Measurements from ENCODE around the gene CISH. TPM values are rescaled to one million over a fixed set of nuclear protein-coding genes. Genes with fewer than 3 reads are reported as not detected.

CISH gene
- total RNA-seq, 1 donor from 2014 or later = 0.16 TPM

- no peak for DNase-seq
Measured at GRCh38 chr3:50599115-50599715, 12.4 kb downstream of the CISH start.

DNA sequence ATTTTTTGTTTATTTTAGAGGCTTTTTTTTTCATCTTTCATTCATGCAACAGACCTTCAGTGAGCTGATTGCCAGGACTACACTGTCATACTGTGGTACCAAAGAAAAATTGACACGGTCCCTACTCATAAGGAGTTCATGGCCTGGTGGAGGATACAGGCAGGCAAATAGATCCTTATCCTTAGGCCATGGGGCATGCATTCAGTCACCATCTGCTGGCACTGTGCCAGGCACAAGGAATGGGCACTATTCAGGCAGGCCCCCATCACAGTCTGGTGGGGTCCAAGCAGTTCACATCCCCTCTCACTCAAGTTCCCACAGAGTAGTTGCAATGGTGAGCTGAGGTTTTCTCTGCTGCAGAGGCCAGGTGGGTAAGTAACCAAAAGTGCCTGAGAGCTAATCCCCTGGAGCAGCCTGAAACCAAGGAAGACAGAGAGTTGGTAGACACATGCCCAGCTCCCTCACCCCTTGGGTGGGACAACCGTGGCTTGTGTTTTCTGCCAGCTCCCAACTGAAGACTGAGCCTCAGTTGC, 17.3 kb downstream of the CISH start:
- DNase-seq = no peak

DNA sequence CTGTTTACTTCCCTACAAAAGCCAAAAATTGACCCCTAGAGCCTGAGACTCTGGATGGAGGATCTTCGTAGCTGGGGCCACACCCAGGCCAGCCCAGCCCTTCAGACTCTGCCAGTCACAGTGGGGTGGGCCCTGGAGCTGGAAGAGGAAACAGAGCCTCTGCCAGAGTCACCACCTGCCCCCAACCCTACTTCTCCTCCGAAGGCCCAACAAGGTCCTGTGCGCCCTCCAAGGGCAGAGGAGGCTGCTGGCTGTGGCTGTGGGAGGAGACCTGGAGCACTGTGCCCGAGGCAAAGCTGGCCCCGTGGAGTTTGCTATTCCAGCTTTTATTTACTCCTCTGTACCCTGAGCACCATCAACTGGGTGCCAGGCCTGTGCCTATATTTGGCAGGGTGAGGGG, 19.0 kb downstream of the CISH start:
- no peak for DNase-seq

- DNase-seq = no peak
Measured at GRCh38 chr3:50591196-50591741, 20.3 kb downstream of the CISH start.

DNA sequence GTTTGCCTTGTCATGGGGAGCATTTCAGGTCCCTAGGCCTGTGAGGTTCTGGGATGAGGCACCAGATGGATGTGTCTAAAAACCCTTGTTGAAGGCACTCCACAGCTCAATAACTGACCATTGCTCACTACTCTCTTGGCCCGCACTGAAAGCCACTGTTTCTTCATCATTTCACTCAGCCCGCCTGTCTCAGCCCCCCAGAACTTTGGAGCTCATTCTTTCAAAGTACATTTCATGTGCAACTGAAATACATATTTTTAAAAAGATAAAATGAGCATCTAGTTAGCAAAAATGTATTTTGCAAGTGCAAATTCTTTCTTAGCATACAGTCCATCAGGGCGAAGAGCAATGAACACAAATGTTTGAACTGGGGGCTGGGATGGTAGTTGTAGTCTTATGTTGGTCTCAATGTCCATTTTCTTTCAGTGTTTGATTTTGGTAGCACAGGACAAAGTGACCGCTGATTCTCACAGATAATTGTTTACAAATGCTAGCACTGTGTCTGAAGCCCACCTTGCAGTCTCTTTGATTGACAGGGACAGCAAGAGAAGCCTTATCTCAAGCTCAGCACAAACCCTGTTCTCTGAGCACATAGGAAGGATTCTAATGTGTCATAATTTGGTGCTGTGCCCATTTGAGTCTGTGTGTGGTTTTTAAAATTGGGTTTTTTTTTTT, 22.7 kb downstream of the CISH start:
- no peak for DNase-seq

- no peak for DNase-seq
Measured at GRCh38 chr3:50587806-50588758, 23.5 kb downstream of the CISH start.

GRCh38 chr3:50587373-50587772, 24.2 kb downstream of the CISH start:
- no peak for DNase-seq

DNA sequence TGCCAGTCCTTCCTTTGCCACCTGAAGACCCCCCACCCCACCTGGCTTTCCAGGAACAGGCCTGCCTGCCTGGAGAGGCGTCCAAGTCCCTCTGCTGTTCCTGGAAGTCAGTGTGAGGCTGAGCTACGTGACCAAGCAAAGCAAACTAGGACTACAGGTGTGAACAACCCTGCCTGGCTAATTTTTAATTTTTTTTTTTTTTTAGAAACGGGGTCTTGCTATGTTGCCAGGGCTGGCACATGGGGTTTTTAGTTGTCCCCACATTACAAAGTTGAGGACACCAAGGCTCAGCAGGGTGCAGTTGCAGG, 24.9 kb downstream of the CISH start:
- DNase-seq = no peak

GRCh38 chr3:50585919-50586762, 25.4 kb downstream of the CISH start:
- no peak for DNase-seq

DNA sequence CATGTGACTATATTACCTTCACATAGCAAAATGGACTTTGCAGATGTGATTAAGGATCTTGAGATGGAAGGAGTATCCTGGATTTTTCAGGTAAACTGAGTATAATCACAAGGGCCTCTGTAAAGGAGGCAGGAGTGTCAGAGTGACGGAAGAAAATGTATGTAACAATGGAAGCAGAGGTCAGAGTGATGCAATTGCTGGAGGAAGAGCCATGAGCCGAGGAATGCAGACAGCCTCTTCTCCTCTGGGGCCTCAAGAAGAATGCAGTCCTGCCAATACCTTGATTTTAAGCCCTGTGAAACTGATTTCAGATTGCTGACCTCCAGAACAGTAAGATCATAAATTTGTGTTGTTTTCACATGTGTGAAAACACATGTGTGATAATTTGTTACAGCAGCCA, 27.2 kb downstream of the CISH start:
- no peak for DNase-seq

DNA sequence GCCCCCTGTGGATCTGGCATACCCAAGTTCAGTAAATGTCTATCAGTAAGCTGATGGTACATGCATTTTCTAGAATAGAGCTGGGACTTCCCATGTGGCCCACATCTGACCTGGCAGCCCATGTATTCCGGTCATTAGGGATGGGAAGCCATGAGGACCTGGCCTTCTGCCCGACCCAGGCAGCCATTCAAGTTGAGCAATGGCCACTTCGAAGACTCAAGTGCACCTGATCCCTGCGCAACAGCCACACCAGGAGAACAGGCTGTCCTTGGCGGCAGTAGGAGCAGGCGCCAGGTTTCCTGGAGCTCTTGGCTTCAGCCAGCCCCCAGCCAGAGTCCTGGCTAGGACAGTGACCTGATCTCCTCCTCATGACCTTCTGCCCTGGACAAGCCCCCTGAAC, 27.7 kb downstream of the CISH start:
- DNase-seq = no peak

GRCh38 chr3:50582083-50582482, 29.5 kb downstream of the CISH start:
- DNase-seq = no peak

DNA sequence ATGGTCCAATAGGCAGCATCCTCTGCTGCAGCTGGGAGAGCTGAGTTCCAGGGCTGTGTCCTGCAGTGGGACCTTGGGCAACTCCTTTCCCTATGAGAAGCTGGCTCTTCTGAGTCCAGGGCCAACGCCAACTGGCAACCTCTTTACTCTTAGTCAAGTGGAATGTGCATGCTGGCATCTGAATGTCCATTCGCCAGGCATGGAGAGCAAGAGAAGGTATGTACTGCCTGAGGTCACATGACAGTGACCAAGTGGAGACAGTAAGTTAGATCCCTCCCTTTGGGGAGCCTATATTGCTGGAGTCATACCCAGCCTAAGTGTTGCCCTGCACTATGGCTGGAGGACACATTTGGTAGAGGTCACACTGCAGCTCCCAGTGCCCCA, 30.1 kb downstream of the CISH start:
- DNase-seq = no peak

- DNase-seq = no peak
Measured at GRCh38 chr3:50580683-50581458, 30.7 kb downstream of the CISH start.

DNA sequence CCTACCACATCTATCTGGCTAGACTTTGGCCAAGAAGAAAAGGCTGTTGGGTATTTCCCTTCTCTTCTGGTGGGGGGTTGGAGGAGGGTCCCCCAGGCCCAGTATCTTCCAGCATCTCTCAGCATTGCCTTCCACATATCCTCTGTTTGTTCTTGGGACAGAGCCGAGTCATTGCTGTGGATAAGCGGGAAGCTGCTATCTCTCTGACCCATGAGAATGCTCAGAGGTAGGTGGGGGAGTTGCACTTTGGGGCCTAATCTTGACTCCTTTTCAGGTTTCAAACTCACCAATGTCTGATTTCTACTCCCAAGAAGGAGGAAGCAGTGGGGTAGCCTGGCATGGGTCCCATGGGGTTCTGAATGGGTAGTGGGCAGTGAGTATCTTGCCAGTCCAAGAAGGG, 34.2 kb downstream of the CISH start:
- DNase-seq = no peak

DNA sequence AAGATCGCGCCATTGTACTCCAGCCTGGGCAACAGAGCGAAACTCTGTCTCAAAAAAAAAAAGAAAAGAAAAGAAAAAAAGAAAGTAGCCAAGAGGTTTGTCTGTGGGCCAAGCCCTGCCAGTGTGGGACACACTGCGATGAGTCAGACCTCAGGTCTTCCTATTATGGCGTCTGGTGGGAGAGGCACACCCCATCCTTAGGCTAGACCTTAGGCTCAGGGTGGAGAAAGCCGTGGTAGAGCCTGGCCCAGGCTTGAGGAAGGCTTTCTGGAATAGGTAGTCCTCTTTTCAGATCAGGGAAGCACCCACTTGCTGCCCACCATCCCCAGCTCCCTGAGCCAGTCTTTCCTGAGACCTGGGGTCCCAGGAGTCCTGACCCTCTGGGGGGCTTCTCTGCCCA, 36.2 kb downstream of the CISH start:
- no peak for DNase-seq

GRCh38 chr3:50574444-50574831, 37.1 kb downstream of the CISH start:
- no peak for DNase-seq

GRCh38 chr3:50573566-50574443, 37.8 kb downstream of the CISH start:
- DNase-seq = no peak

DNA sequence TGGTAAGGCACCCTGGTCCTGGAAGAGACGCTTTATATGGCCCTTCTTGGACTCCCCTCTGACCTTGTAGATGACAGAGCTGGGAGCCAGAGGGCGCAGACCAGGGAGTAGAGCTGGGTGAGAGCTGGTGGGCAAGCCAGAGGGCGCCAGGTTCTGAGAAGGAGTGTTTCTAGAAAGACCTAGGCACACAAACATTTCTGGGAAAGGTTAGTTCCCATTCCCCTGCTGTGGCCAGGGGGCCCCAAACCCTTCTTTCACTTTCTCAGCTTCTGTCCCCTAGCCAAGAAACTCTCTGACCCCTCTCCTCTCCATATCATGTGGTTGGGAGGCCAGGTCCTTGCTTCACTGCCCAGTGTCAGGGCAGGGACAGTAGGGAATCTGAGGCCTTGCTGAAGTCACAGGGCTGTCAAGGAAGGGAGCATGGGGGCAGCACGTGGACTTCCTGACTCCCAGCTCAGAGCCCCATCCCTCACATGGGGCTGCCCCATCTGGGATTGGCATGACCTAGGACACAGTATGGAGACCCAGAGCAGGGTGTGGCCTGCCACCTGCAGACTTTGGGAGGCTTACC, 38.7 kb downstream of the CISH start:
- DNase-seq = no peak

GRCh38 chr3:50572158-50572557, 39.4 kb downstream of the CISH start:
- peak; percentile 35 for DNase-seq
